Umbilical cord (tissue), 2 donors: ENCODE measurements around the gene TRPV6. TPM values are rescaled to one million over a fixed set of nuclear protein-coding genes. Genes with fewer than 3 reads are reported as not detected.

ENCODE experiments used
- DNase-seq: peaks from one replicate; pipeline ENCODE4 v3.0.0-alpha.2; 2015; ENCODE audit warnings: low spot score
- total RNA-seq: library from RNA; depleted of rRNA; stranded (reverse); fragments of >200 nt; gene quantifications from one replicate; pipeline ENCODE4 v1.2.3, GENCODE V29; 2014; ENCODE audit warnings: low replicate concordance; ENCODE audit not compliant: insufficient read depth

Gene TRPV6
- total RNA-seq, 1 donor from 2014 or later = 2.6 TPM

GRCh38 chr7:142854372-142855113 lies 31.0 kb downstream of the TRPV6 start, which contains the start of gene EPHB6:
Gene EPHB6, plus strand, starts transcription at chr7:142855076. Its CDS starts 8,152 bp downstream, at chr7:142863228.
- peak; percentile 81 for DNase-seq

- peak; percentile 77 for DNase-seq
These were observed 31.7 kb downstream of the TRPV6 start for GRCh38 chr7:142853739-142854371.

- DNase-seq = no peak
These were observed 33.6 kb downstream of the TRPV6 start for GRCh38 chr7:142851919-142852318.

DNA sequence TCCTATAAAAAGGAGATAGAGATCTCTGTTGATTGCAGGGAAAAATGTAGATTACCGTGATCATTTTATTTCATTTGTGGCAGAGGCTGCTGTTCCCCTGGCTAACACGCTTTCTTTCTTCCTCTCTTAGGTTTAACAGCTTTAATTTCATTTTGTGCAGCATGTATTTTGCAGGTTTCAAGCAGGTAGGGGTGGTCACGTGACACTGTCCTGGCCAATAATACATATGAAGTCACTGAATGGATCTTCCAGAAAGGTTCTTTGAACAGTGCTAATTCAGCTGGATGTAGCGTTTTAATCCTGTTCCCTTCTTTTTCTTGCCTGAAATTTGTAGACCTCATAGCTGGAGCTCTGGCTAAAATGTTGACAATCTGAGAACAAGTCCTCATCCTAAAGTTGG lies 34.3 kb downstream of the TRPV6 start:
- DNase-seq = no peak

DNA sequence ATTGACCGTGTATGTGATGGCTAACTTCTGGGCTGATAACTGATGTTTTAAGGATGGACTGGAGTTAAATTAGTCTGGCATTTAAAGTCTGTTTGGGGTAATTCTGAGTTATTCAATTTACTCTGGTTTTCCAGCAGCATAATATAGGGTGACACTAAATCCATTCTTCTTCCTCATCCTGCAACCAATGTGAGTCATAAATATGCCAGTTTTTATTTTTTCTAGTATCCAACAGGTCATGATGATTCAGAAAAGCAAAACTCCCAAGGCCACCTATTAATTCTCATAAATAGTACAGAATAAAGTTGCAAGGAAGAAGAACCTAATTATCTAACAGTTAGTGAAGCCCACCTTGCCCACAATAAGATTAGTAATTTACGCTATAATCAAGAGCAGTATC lies 38.2 kb downstream of the TRPV6 start:
- no peak for DNase-seq

GRCh38 chr7:142842251-142842766 lies 43.2 kb downstream of the TRPV6 start:
- no peak for DNase-seq

- no peak for DNase-seq
These were observed 46.9 kb downstream of the TRPV6 start for GRCh38 chr7:142838461-142839213.

GRCh38 chr7:142836426-142836825 lies 49.1 kb downstream of the TRPV6 start:
- no peak for DNase-seq

DNA sequence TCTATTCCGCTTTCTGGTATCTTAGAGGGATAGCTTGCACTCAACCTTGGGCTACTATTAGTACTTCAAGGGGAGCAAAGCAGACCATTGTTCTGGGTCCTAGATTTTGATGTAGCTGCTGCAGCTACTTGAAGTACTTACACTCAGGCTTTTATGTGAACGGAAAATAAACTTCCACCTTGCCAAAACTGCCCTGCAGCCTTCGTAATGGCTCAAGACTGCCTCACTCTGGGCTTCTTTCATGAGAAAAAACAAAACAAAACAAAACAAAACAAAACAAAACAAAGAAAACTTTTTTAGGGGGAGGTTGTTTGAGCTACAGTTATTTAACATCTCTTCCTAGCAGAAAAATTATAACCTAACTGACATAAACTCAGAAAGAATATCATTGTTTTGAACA lies 50.1 kb downstream of the TRPV6 start:
- DNase-seq = no peak

GRCh38 chr7:142833174-142834048 lies 52.1 kb downstream of the TRPV6 start:
- DNase-seq = no peak

DNA sequence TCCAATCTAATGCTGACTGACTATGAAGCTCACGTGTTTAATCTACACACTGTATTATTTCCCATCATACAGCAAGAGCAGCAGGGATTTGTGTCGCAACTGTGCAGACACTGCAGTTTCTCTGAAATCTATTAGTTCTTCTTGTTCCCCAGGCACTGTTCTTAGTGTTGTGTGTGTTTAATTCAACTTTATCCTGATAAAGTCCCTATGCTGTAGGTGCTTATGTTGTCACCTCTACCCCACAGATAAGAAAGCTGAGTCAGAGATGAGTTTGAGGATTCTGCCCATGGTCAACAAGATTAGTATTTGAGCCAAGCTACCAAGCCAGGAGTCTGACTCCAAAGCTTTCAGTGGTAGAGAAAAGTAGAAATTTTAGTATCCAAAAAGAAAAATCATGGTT lies 53.1 kb downstream of the TRPV6 start:
- no peak for DNase-seq

GRCh38 chr7:142827951-142828500 lies 57.5 kb downstream of the TRPV6 start:
- DNase-seq = no peak

DNA sequence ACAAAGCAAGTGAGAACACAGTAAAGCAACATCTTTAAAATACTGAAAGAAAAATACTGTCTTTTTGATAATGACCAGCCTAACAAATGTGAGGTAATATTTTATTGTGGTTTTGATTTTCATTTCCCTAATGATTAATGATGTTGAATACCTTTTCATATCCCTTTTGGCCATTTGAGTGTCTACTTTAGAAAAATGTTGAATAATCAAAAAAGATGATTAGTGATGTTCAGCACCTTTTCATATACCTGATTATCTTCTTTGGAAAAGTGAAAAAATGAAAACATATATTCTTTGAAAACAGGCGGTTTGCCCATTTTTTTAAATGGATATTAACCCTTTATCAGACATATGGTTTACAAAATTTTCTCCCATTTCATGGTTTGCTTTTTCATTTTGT lies 62.8 kb downstream of the TRPV6 start:
- no peak for DNase-seq

Other genes starting within 250 kb of the TRPV6 start
- 2.4 TPM for gene PRSS1, start 136.3 kb downstream of the TRPV6 start, total RNA-seq
- not detected for gene PRSS2, start 114.8 kb downstream of the TRPV6 start, total RNA-seq
- 4.3 TPM for gene EPHB6, start 30.7 kb downstream of the TRPV6 start, total RNA-seq
- 2.9 TPM for gene TRPV5, start 48.0 kb upstream of the TRPV6 start, total RNA-seq
- not detected for gene LLCFC1, start 53.7 kb upstream of the TRPV6 start, total RNA-seq
- not detected for gene KEL, start 76.6 kb upstream of the TRPV6 start, total RNA-seq
- gene OR9A2, start 141.4 kb upstream of the TRPV6 start, total RNA-seq = not detected
- gene OR6V1, start 166.6 kb upstream of the TRPV6 start, total RNA-seq = 1.7 TPM
- gene PIP, start 246.3 kb upstream of the TRPV6 start, total RNA-seq = not detected